GM12874 (cell line): ENCODE measurements around the gene IGF1.

Experiments
- CTCF ChIP-seq: IDR thresholded peaks from 2 replicates; pipeline ENCODE4 v1.5.1; 2011; ENCODE audit warnings: low read depth, mild to moderate bottlenecking, control low read depth, low read length, moderate library complexity; ENCODE audit not compliant: insufficient read depth

The IGF1 gene

DNA sequence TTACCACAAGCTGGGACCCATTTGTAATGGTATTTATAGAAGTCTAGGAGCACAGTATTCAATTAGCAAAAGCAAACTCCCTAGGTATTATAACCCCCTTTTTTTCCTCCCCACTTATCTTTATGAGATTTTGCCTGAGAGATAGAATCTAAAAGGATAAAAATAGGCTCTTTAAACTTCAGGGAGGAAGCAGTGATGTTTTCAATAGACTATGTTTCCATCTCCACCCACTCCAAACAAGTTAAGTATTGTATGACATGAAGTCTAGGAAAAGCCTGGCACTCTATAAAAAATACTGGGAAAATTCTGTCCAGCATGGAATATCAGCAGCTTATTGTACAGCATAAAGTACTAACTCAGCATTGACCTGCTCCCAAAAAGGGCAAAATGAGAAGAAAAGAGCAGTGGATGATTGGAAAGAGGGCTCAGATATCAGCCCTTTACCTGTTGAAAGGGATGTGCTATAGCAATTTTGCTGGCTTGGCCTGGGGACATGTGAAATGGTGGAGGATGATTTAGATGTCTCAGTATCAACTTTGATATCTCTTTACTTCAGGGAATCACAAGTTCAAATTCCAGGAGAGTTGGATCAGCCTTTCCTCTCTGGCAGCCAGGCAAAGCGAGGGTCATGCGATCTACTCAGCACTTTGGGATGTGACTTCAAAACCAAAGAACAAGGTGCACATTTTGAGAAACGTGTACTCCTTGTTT, 72.4 kb downstream of the IGF1 start:
- no peak for TF ChIP-seq CTCF

GRCh38 chr12:102406033-102406584, 74.3 kb downstream of the IGF1 start:
- TF ChIP-seq CTCF, result no peak

DNA sequence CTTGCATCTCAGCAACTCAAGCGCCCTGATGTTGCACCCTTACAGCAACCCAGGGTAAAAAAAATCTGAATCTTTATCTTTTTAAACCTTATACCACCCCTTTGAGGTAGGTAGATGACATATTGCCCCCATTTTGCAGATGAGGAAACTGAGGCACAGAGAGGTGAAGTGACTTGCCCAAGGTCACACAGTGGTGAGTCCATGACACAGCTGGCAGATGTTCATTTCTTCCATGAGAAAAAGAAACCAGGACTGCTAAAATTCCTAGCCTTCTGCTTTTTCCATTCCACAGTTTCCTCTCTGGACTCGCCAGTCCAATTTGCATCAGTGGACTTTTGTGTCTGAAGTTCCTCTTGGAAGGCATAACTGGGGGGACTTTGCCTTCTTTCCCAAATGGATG, 79.3 kb downstream of the IGF1 start:
- no peak for TF ChIP-seq CTCF

DNA sequence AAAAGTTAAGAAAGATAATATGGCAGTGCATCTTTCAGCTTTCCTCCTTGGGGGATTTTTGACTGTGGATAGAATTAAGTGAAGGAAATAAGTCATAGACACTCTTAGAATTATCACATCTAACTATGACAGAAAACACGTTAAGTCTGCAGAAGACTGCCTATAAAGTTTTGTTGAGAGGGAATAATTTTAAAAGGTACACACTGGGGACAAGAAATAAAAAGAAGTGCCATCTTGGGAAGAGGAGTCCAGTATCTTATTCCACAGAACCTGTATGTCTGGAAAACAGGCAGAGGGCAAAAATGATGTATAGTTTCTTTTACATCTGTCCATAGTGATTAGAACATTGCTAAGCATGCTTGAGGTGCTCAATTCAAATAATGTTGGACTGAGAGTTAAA, 80.7 kb downstream of the IGF1 start:
- no peak for TF ChIP-seq CTCF

GRCh38 chr12:102396276-102396675, 84.1 kb downstream of the IGF1 start:
- TF ChIP-seq CTCF, result no peak

DNA sequence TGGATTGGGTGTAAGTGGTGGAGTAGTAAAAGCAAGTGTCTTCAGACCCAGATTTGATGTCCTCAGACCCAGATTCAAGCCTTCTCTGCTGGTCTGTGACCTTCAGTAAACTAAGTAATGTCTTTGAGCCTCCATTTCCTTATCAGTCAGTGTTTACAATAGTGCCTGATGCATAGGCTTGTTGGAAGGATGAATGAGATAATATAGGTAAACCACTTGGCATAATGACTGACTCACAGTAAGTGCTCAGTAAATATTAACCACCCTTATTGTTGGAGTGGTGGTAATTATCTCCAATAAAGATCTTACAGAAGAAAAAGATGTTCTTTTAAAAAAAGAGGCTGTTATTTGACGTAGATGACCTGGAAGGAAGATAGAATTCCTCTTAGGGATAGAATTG, 86.2 kb downstream of the IGF1 start:
- no peak for TF ChIP-seq CTCF

DNA sequence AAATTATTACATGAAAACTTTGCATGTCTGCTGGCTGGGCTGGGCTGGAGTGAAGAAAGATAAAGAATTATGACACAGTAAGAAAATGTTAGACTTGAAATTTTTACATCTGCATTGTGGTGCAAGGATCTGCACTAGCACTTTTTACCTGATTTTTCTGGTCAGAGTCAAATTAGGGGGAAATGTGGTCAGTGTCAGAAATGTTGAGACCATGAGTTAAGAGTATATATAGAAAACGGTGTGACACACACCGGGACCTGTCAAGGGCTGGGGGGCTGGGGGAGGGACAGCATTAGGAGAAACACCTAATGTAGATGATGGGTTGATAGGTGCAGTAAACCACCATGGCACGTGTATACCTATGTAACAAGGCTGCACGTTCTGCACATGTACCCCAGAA, 90.3 kb downstream of the IGF1 start:
- TF ChIP-seq CTCF, result no peak
